H1 (cell line): ENCODE data around the gene PAIP1.

ENCODE experiments used
- EZH2 ChIP-seq: fragments of 200-600 bp; sonication (generic); IDR thresholded peaks from 2 replicates; pipeline ENCODE4 v1.7.1; 2012; ENCODE audit warnings: low read depth, mild to moderate bottlenecking, moderate library complexity, low read length, inconsistent platforms; ENCODE audit not compliant: severe bottlenecking
- FOSL1 ChIP-seq: IDR thresholded peaks from 2 replicates; pipeline ENCODE4 v1.6.1; 2011; ENCODE audit warnings: mild to moderate bottlenecking, low read depth, low read length, moderate library complexity; ENCODE audit not compliant: insufficient read depth
- PHF8 ChIP-seq: fragments of 200-600 bp; sonication (generic); conservative IDR thresholded peaks from 2 replicates; pipeline ENCODE4 v1.7.1; 2012; ENCODE audit warnings: low read depth, mild to moderate bottlenecking, inconsistent platforms, low read length, moderate library complexity
- POLR2A ChIP-seq, 2 experiments: IDR thresholded peaks; 1 replicate in 1 of 2; 2 replicates in 1 of 2; pipeline ENCODE4 v1.6.1; 2011; ENCODE audit warnings: low read depth in 2 of 2, low read length in 2 of 2, mild to moderate bottlenecking in 2 of 2; ENCODE audit errors: control extremely low read depth in 1 of 2
- POLR2AphosphoS5 ChIP-seq: IDR thresholded peaks from 2 replicates; pipeline ENCODE4 v1.6.1; 2011; ENCODE audit warnings: low read depth, low read length
- RBBP5 ChIP-seq: IDR thresholded peaks from 2 replicates; pipeline ENCODE4 v1.7.1; 2012; ENCODE audit warnings: low read depth, mild to moderate bottlenecking, inconsistent platforms, low read length, moderate library complexity, borderline replicate concordance
- RFX5 ChIP-seq: IDR thresholded peaks from 2 replicates; pipeline ENCODE4 v1.6.1; 2011; ENCODE audit warnings: low read depth, low read length, improper control_type of control experiment, borderline replicate concordance
- SRF ChIP-seq: IDR thresholded peaks from 2 replicates; pipeline ENCODE4 v1.6.1; 2011; ENCODE audit warnings: mild to moderate bottlenecking, low read depth, low read length, moderate library complexity

DNA sequence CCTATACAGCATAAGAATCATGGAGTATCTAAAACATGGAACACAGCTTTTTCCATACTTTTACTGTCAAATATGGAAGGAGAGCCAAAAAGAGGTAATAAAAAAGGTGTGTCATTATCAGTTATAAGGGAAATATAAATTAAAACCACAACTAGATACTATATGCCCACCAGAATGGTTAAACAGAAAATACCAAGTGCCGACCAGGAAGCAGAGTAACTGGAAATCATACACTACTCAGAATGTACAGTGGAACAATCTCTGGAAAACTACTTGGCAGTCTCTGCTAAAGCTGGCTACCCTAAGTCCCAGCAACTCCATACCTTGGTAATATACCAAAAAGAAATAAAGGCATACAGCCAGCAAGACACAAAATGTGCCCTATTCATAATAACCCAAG lies 2.4 kb downstream of the PAIP1 start:
- no peak for TF ChIP-seq RFX5
- no peak for TF ChIP-seq POLR2A (IDR thresholded peaks at IDR 0.05; ENCODE audit: control extremely low read depth in 1 of 2, low read depth in 2 of 2, low read length in 2 of 2)
- no peak for TF ChIP-seq FOSL1
- no peak for TF ChIP-seq PHF8
- no peak for TF ChIP-seq RBBP5
- TF ChIP-seq SRF, result no peak
- TF ChIP-seq EZH2, result no peak
- TF ChIP-seq POLR2AphosphoS5, result no peak
